ENCODE data around the gene RASSF1. TPM values are rescaled to one million over a fixed set of nuclear protein-coding genes. Genes with fewer than 3 reads are reported as not detected.
"Not testable (repeated sequence)": the region's sequence is repeated elsewhere in the genome, so short reads cannot be mapped to it uniquely, and the experiment has no call there.

The RASSF1 gene
- total RNA-seq, 2 experiments from 2014 or later = 30.8 to 50.7 TPM

DNA sequence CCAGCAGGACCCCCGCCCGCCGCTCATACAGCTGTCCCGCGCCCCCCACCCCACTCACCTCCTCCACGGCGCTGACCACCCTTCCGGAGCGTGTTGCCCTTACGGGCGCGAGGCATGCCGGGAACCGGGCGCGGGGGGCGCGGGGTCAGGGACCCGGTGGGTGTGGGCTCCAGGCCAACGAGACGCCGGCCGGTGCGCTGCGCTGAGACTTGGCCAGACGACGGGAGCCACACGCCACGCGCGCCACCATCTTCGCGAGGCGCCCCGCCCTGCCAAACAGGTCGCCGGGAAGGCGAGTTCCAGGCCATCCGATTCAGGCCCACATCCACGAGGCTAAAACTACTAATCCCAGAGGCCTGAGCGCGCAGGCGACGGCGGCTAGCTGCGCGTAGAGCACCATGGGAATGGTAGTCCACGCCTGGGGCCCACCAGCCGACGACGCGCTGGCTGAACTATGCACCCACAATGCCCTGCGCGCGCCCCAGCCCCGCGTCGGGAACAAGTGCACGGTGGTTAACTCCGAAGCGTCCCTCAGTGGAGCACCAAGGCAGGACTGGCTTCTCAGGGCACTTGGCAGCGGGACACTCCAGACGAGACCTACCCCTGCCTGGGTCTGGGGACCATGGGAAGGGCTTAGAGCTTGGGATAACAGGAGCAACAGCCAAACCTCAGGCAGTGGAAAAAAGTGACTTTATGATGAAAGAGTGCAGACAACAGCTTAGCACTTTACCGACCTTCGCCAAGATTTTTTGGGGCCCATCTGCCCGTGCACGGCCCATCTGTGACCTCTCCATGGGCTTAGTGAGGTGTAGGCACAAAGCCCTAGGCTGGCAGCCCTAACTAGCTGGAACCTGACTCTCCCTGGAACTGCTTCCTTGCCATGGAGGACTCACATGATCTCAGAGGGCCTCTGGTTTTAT, 48.2 kb downstream of the RASSF1 start, which contains the start of gene IFRD2:
TSS of gene IFRD2 (minus strand) at position 271 of the 920 bp plus-strand sequence. CDS start at position 116, 155 bp downstream.
- ATAC-seq = peak; percentile 99
- H3K27ac Mint-ChIP-seq = peak within 1 kb of the TSS; percentile 99

DNA sequence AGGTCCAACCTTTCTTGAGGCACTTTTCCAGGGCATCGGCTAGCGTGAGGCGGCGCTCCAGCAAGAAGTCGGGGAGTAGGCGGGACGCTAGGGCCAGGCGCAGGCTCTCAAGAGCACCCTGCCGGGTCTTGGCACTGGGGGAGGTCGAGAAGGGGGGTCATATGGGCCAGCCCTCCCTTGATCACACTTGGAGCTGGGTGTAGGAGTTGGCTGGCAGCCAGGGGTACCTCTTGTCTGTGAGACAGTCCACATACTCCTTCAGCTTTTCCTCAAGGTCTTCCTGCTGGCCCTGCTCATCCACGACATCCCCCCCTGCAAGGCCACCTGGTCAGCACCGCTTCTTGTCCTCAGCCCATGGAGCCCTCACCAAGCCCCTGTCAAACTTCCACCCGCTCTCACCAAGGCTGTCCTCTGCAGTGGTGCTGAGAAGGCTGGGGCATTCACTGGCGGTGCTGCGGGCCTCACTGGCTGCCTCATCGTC, 50.4 kb downstream of the RASSF1 start:
- Mint-ChIP-seq H3K27ac (no peak overlapping the region), H3K4me3 (peak overlapping the region; percentile 88), H3K9me3 (ENCODE audit: low read depth) (no peaks in the 10 kb centered on the region), H3K36me3 (ENCODE audit: low read depth) (peaks cover 41% of the 10 kb centered on the region), H3K27me3 (no peaks in the 10 kb centered on the region), H3K4me1 (peaks cover 16% of the 10 kb centered on the region)
- ATAC-seq (no peak), DNase-seq (no peak)
- ChIA-PET CTCF (interaction anchor here (0.5 kb wide), 1 partner anchor 70 kb away, joined by 4 read pairs; no protein-coding TSS in a partner anchor), POLR2A (interaction anchor here (0.6 kb wide), 2 partner anchors 13 to 1202 kb away, joined by 7 read pairs; no protein-coding TSS in a partner anchor)
- intact Hi-C loops (cut with DNase I, micrococcal nuclease) = loop anchor here (5.0 to 10.0 kb wide), 2 partner anchors 565 to 878 kb away; partner anchors contain the start of genes GMPPB (in 1 of the 2), RHOA (in 1 of the 2) and TCTA (in 1 of the 2)

More for the DNA sequence above, 48.2 kb downstream of the RASSF1 start, which contains the start of gene IFRD2:
- peak within 1 kb of the TSS; percentile 88 for H3K4me3 Mint-ChIP-seq
- ChIA-PET POLR2A (interaction anchor here (0.6 to 1.1 kb wide), 2 partner anchors 9 to 45 kb away, joined by 3 read pairs; no protein-coding TSS in a partner anchor), CTCF (interaction anchor here (0.5 to 1.8 kb wide), 13 partner anchors 9 to 513 kb away, joined by 3 to 8 read pairs (median 4); partner anchors contain the start of genes GNAI2, HYAL2 and TUSC2)
- intact Hi-C loops (cut with DNase I, micrococcal nuclease) = loop anchor here (1.0 to 10.0 kb wide), 19 partner anchors 18 to 1093 kb away; partner anchors contain the start of genes CYB561D2 (in 2 of the 2), NPRL2 (in 2 of the 2), TMEM115 (in 2 of the 2) and CISH (in 1 of the 2)
- DNase-seq = peak; percentile 98
- H3K4me1 Mint-ChIP-seq = peaks cover 16% of the 10 kb centered on the region
- no peaks in the 10 kb centered on the region for H3K9me3 Mint-ChIP-seq (ENCODE audit: low read depth)
- H3K27me3 Mint-ChIP-seq = no peaks in the 10 kb centered on the region
- H3K36me3 Mint-ChIP-seq (ENCODE audit: low read depth) = peaks cover 35% of the 10 kb centered on the region

DNA sequence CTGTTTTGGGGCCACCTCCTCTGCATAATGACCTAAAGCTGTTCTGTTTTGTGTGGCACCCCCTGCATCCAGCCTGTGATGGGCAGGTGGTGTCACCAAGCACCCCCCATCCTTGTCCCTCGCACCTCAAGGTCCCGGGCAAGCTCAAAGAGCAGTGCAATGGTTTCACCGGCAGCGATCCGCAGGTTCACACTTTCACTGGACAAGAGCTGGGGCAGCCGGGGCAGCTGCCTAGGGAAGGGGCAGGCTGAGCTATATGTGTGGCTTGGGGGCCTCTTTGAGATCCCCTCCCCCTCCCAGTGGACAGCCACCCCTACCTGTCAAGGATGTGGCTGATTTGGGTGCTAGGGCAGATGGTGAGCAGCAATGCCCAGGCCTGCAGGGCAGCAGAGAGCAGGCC, 51.5 kb downstream of the RASSF1 start:
- no peaks in the 10 kb centered on the region for H3K27me3 Mint-ChIP-seq
- no peak overlapping the region for H3K27ac Mint-ChIP-seq
- H3K4me3 Mint-ChIP-seq = peak overlapping the region; percentile 30
- H3K36me3 Mint-ChIP-seq (ENCODE audit: low read depth) = peaks cover 41% of the 10 kb centered on the region
- intact Hi-C loops (cut with DNase I, micrococcal nuclease) = no loop called here
- ChIA-PET CTCF (interaction anchor here (0.8 kb wide), 1 partner anchor 43 kb away, joined by 3 read pairs; no protein-coding TSS in a partner anchor), POLR2A (no interaction called here)
- ATAC-seq (no peak), DNase-seq (no peak)
- H3K4me1 Mint-ChIP-seq = peaks cover 16% of the 10 kb centered on the region
- no peaks in the 10 kb centered on the region for H3K9me3 Mint-ChIP-seq (ENCODE audit: low read depth)

DNA sequence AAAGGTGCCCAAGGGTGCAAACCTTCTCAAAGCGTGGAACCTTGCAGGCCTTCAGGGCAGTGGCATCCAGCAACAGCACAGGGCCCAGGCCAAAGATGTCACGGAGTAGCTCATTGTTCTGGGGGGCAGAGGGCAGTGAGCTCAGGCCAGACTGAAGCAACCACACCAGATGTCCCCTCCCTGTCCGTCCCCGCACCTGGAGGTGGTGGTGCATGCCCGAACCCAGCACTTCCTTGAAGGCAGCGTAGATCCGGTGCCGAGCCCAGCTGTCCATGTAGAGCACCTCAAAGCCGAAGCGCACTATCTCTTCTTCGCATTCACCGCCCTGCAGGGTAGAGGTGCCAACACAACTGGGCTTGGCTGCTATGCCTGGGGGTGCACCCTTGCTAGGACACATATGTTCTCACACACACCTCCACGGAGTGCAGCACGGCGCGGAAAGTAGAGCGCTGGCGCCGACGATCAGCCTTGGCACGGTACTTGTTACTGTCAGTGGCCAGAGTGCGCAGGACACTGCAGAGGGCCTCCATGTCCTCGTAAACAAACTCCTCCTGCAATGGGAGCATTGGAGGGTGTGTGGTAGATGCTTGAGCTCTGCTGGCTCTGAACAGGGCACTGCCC, 52.1 kb downstream of the RASSF1 start:
- peaks cover 16% of the 10 kb centered on the region for H3K4me1 Mint-ChIP-seq
- H3K4me3 Mint-ChIP-seq = no peak overlapping the region
- no peaks in the 10 kb centered on the region for H3K27me3 Mint-ChIP-seq
- ATAC-seq (no peak), DNase-seq (no peak)
- H3K27ac Mint-ChIP-seq = no peak overlapping the region
- H3K36me3 Mint-ChIP-seq (ENCODE audit: low read depth) = peaks cover 41% of the 10 kb centered on the region
- no peaks in the 10 kb centered on the region for H3K9me3 Mint-ChIP-seq (ENCODE audit: low read depth)
- CTCF ChIA-PET = interaction anchor here (0.6 to 0.8 kb wide), 3 partner anchors 42 to 96 kb away, joined by 3 read pairs; no protein-coding TSS in a partner anchor
- POLR2A ChIA-PET = no interaction called here
- intact Hi-C loops (cut with DNase I, micrococcal nuclease) = no loop called here

DNA sequence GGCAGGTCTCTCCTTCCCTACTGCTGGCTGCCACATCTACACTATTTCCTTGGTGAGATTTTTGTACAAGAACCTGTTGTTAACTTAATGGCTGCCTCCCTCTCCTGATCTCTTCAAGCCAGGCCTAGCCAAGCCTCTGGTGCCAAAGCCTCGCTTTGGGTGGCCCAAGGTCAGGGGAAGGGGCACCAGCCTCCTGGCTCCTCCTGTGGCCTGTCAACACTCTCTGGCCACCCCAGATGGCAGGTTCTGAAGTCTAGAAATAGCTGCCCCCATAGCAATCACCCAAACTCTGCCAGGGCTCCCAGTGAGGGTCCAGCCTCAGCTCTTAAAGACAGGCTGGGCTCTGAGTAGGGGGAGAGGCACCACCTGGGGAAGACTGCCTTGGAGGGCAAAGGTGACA, 53.4 kb downstream of the RASSF1 start:
- ATAC-seq = no peak
- peaks cover 9% of the 10 kb centered on the region for H3K4me1 Mint-ChIP-seq
- H3K4me3 Mint-ChIP-seq = no peak overlapping the region
- ChIA-PET CTCF (no interaction called here), POLR2A (no interaction called here)
- H3K9me3 Mint-ChIP-seq (ENCODE audit: low read depth) = no peaks in the 10 kb centered on the region
- no peak for DNase-seq
- peaks cover 38% of the 10 kb centered on the region for H3K36me3 Mint-ChIP-seq (ENCODE audit: low read depth)
- intact Hi-C loops (cut with DNase I, micrococcal nuclease) = no loop called here
- H3K27me3 Mint-ChIP-seq = no peaks in the 10 kb centered on the region
- H3K27ac Mint-ChIP-seq = no peak overlapping the region

- ATAC-seq = no peak
- intact Hi-C loops (cut with DNase I, micrococcal nuclease) = no loop called here
- Mint-ChIP-seq H3K27me3 (no peaks in the 10 kb centered on the region), H3K36me3 (ENCODE audit: low read depth) (peaks cover 38% of the 10 kb centered on the region), H3K9me3 (ENCODE audit: low read depth) (no peaks in the 10 kb centered on the region), H3K4me3 (no peak overlapping the region), H3K4me1 (peaks cover 9% of the 10 kb centered on the region), H3K27ac (no peak overlapping the region)
- no peak for DNase-seq
- ChIA-PET CTCF (no interaction called here), POLR2A (no interaction called here)
Observed at GRCh38 chr3:50286322-50287227, 54.1 kb downstream of the RASSF1 start.

GRCh38 chr3:50284121-50284520, 56.5 kb downstream of the RASSF1 start:
- H3K9me3 Mint-ChIP-seq (ENCODE audit: low read depth); H3K27ac Mint-ChIP-seq; ATAC-seq; H3K27me3 Mint-ChIP-seq; H3K4me3 Mint-ChIP-seq; POLR2A ChIA-PET; H3K4me1 Mint-ChIP-seq; intact Hi-C loops (cut with DNase I, micrococcal nuclease); DNase-seq: not testable (repeated sequence)
- CTCF ChIA-PET = interaction anchor here (1.4 kb wide), 1 partner anchor 9 kb away, joined by 5 read pairs; no protein-coding TSS in a partner anchor
- peaks cover 19% of the 10 kb centered on the region for H3K36me3 Mint-ChIP-seq (ENCODE audit: low read depth)

Other genes with a start within 250 kb of the RASSF1 start
- gene SEMA3F, start 185.5 kb downstream of the RASSF1 start, total RNA-seq = under 1 TPM; 0.25 to 0.46 TPM
- under 1 TPM in 1 of 2 experiments, not detected in 1; 0.14 TPM for gene GNAT1, start 149.2 kb downstream of the RASSF1 start, total RNA-seq
- gene SLC38A3, start 135.6 kb downstream of the RASSF1 start, total RNA-seq = under 1 TPM in 1 of 2 experiments, not detected in 1; 0.12 TPM
- gene GNAI2, start 104.6 kb downstream of the RASSF1 start, total RNA-seq = 100 to 1,000 TPM; 280 to 341 TPM
- 1 to 10 TPM; 1.6 to 2.1 TPM for gene SEMA3B, start 71.7 kb downstream of the RASSF1 start, total RNA-seq
- gene LSMEM2, start 61.7 kb downstream of the RASSF1 start, total RNA-seq = not detected
- gene IFRD2, start 48.4 kb downstream of the RASSF1 start, total RNA-seq = 100 to 1,000 TPM; 100 to 125 TPM
- gene HYAL3, start 41.4 kb downstream of the RASSF1 start, total RNA-seq = 1 to 10 TPM; 4.5 to 5.4 TPM
- gene NAA80, start 41.4 kb downstream of the RASSF1 start, total RNA-seq = 10 to 100 TPM; 17.6 to 18.7 TPM
- gene HYAL1, start 37.3 kb downstream of the RASSF1 start, total RNA-seq = under 1 TPM in 1 of 2 experiments, not detected in 1; 0.37 TPM
- gene HYAL2, start 18.1 kb downstream of the RASSF1 start, total RNA-seq = 1 to 10 TPM; 4.7 to 5.1 TPM
- gene TUSC2, start 12.6 kb downstream of the RASSF1 start, total RNA-seq = 10 to 100 TPM; 15.0 to 17.1 TPM
- gene ZMYND10, start 4.9 kb upstream of the RASSF1 start, total RNA-seq = 1 to 10 TPM; 1.0 to 1.3 TPM
- gene NPRL2, start 9.9 kb upstream of the RASSF1 start, total RNA-seq = 10 to 100 TPM; 42.5 to 43.0 TPM
- 10 to 100 TPM; 10.3 to 14.3 TPM for gene CYB561D2, start 10.0 kb upstream of the RASSF1 start, total RNA-seq
- gene TMEM115, start 18.7 kb upstream of the RASSF1 start, total RNA-seq = 10 to 100 TPM; 13.1 to 16.1 TPM
- 1 to 10 TPM; 1.1 to 1.5 TPM for gene CACNA2D2, start 162.8 kb upstream of the RASSF1 start, total RNA-seq
- 10 to 100 TPM; 31.7 to 31.9 TPM for gene C3orf18, start 226.9 kb upstream of the RASSF1 start, total RNA-seq
- 10 to 100 TPM; 61.6 to 77.7 TPM for gene HEMK1, start 228.7 kb upstream of the RASSF1 start, total RNA-seq